HuH-7.5 (cell line): ENCODE results near the gene VSTM2L.

Experiments
- DNase-seq: peaks from one replicate; pipeline ENCODE4 v3.0.0; 2011; ENCODE audit warnings: low spot score

VSTM2L gene

GRCh38 chr20:37987602-37988290 is 84.8 kb downstream of the VSTM2L start:
- no peak for DNase-seq

GRCh38 chr20:37988306-37988954 is 85.5 kb downstream of the VSTM2L start:
- no peak for DNase-seq

GRCh38 chr20:37989601-37990295 is 86.8 kb downstream of the VSTM2L start:
- no peak for DNase-seq

- DNase-seq, result no peak
Measured at GRCh38 chr20:37990571-37991151, 87.7 kb downstream of the VSTM2L start.

GRCh38 chr20:37991157-37991866 is 88.4 kb downstream of the VSTM2L start:
- DNase-seq, result no peak

GRCh38 chr20:37991908-37992307 is 89.0 kb downstream of the VSTM2L start:
- DNase-seq, result no peak

GRCh38 chr20:37992802-37993409 is 90.0 kb downstream of the VSTM2L start:
- peak; percentile 54 for DNase-seq

GRCh38 chr20:37994512-37994911 is 91.6 kb downstream of the VSTM2L start:
- DNase-seq, result no peak
